HCT116 (cell line): ENCODE measurements around the gene SORL1-AS1.

ENCODE experiments used
- ATAC-seq: fragments of 200-7000 bp; cut with Tn5 transposase; 2 replicates; pipeline ENCODE4 v1.9.1; 2020; ENCODE audit warnings: mild to moderate bottlenecking, moderate library complexity
- BruUV-seq: library from RNA; stranded (reverse); fragments of 400-500 nt; replicated peaks from 2 replicates; lab custom pipeline; 2021; lab: Mats Ljungman, UMichigan
- CTCF ChIA-PET: fragments of 300-600 bp; sonication (Branson Sonifier 250); formaldehyde crosslinking; loops from one replicate; lab custom pipeline; 2021; ENCODE audit warnings: antibody characterized with exemption; lab: Charles Lee
- POLR2A ChIA-PET: fragments of 300-600, 350-600 bp; sonication (Branson Sonifier 250); formaldehyde crosslinking; loops from one replicate; lab custom pipeline; 2021; ENCODE audit warnings: antibody characterized with exemption; lab: Charles Lee
- RAD21 ChIA-PET, 2 experiments: fragments of 300-600 bp; sonication (Branson Sonifier 250); formaldehyde crosslinking; loops; one replicate each; lab custom pipeline; 2023; ENCODE audit warnings: low total read pairs in 2 of 2; ENCODE audit not compliant: uncharacterized antibody in 2 of 2, unreplicated experiment in 2 of 2, low non-redundant PET in 1 of 2; lab: Charles Lee
- DNase-seq: peaks from one replicate; pipeline ENCODE4 v3.0.0-alpha.2; 2010; ENCODE audit warnings: low read depth, low spot score
- H2AFZ ChIP-seq: fragments of 200-600 bp; shearing (Covaris generic), sonication (generic); 2 replicates; pipeline ENCODE4 v1.6.1; 2017; ENCODE audit warnings: low read depth, mixed run types, mixed read lengths, antibody characterized with exemption, low read length; ENCODE audit not compliant: poor library complexity, severe bottlenecking
- H3K27ac ChIP-seq: 2 replicates; pipeline ENCODE4 v1.5.1; 2012; ENCODE audit warnings: low read depth, low read length
- H3K27me3 ChIP-seq: fragments of 200-600 bp; sonication (generic); 2 replicates; pipeline ENCODE4 v1.6.1; 2016; ENCODE audit warnings: mixed run types, low read length, mixed read lengths; ENCODE audit not compliant: insufficient read depth
- H3K36me3 ChIP-seq, 2 experiments: fragments of 200-500 bp in 1 of 2; fragments of 200-600 bp in 1 of 2; sonication (Bioruptor generic) in 1 of 2; sonication (generic) in 1 of 2; 2 replicates each; pipeline versions ENCODE4 v1.5.1 to v1.6.1; 2014 to 2016; ENCODE audit warnings: low read length in 2 of 2, inconsistent platforms in 1 of 2, mixed read lengths in 1 of 2, mixed run types in 1 of 2; ENCODE audit not compliant: insufficient read depth in 2 of 2, control insufficient read depth in 1 of 2
- H3K4me1 ChIP-seq, 2 experiments: fragments of 200-600 bp in 1 of 2; sonication (generic) in 1 of 2; 2 replicates each; pipeline versions ENCODE4 v1.5.1 to v1.6.1; 2012 to 2017; ENCODE audit warnings: low read length in 2 of 2, inconsistent platforms in 1 of 2, mild to moderate bottlenecking in 1 of 2, mixed read lengths in 1 of 2, mixed run types in 1 of 2, moderate library complexity in 1 of 2; ENCODE audit not compliant: insufficient read depth in 2 of 2, control insufficient read depth in 1 of 2
- H3K4me2 ChIP-seq: fragments of 200-600 bp; sonication (generic); 2 replicates; pipeline ENCODE4 v1.6.1; 2017; ENCODE audit warnings: mixed run types, low read length, mixed read lengths
- H3K4me3 ChIP-seq, 2 experiments: fragments of 200-600 bp in 1 of 2; sonication (generic) in 1 of 2; replicated peaks in 1 of 2; 2 replicates each; pipeline ENCODE4 v1.5.1; 2011 to 2016; ENCODE audit warnings: low read length in 2 of 2, control low read depth in 1 of 2, low read depth in 1 of 2, mild to moderate bottlenecking in 1 of 2, mixed read lengths in 1 of 2, mixed run types in 1 of 2
- H3K79me2 ChIP-seq: fragments of 200-600 bp; sonication (generic); 2 replicates; pipeline ENCODE4 v1.6.1; 2017; ENCODE audit warnings: mild to moderate bottlenecking, mixed run types, low read length, moderate library complexity, mixed read lengths; ENCODE audit not compliant: insufficient read depth
- H3K9ac ChIP-seq: fragments of 200-600 bp; sonication (generic); 2 replicates; pipeline ENCODE4 v1.6.1; 2016; ENCODE audit warnings: low read length, mixed read lengths
- H3K9me2 ChIP-seq: fragments of 200-600 bp; sonication (generic), shearing (Covaris generic); 2 replicates; pipeline ENCODE4 v1.6.1; 2017; ENCODE audit warnings: mixed run types, mild to moderate bottlenecking, moderate library complexity; ENCODE audit not compliant: insufficient read depth
- H3K9me3 ChIP-seq, 2 experiments: fragments of 200-500 bp in 1 of 2; fragments of 200-600 bp in 1 of 2; sonication (Bioruptor generic) in 1 of 2; sonication (generic) in 1 of 2; 2 replicates each; pipeline ENCODE4 v1.6.1; 2014 to 2017; ENCODE audit warnings: low read length in 2 of 2, mixed read lengths in 2 of 2, inconsistent platforms in 1 of 2, low read depth in 1 of 2, mild to moderate bottlenecking in 1 of 2, mixed run types in 1 of 2, moderate library complexity in 1 of 2; ENCODE audit not compliant: control insufficient read depth in 1 of 2, insufficient read depth in 1 of 2
- H4K20me1 ChIP-seq: fragments of 200-600 bp; sonication (generic), shearing (Covaris generic); 2 replicates; pipeline ENCODE4 v1.6.1; 2017; ENCODE audit warnings: mixed run types, mild to moderate bottlenecking, moderate library complexity; ENCODE audit not compliant: insufficient read depth
- ATF3 ChIP-seq: IDR thresholded peaks from 2 replicates; pipeline ENCODE4 v1.6.1; 2012
- CTCF ChIP-seq, 3 experiments: fragments of 200-600 bp in 1 of 3; sonication (generic) in 1 of 3; IDR thresholded peaks in 2 of 3; conservative IDR thresholded peaks in 1 of 3; 2 replicates each; pipeline ENCODE4 v1.5.1; 2012 to 2017; ENCODE audit warnings: low read depth in 2 of 3, low read length in 2 of 3, antibody characterized with exemption in 1 of 3, borderline replicate concordance in 1 of 3, control low read depth in 1 of 3, mild to moderate bottlenecking in 1 of 3, mixed read lengths in 1 of 3, mixed run types in 1 of 3, moderate library complexity in 1 of 3; ENCODE audit not compliant: insufficient read depth in 1 of 3
- EGR1 ChIP-seq: IDR thresholded peaks from 2 replicates; pipeline ENCODE4 v1.6.1; 2012; ENCODE audit warnings: low read depth
- EZH2 ChIP-seq: fragments of 200-600 bp; sonication (generic); IDR thresholded peaks from 2 replicates; pipeline ENCODE4 v1.6.1; 2017; ENCODE audit warnings: antibody characterized with exemption, mixed run types
- EZH2phosphoT487 ChIP-seq: fragments of 200-600 bp; IDR thresholded peaks from 2 replicates; pipeline ENCODE4 v1.6.1; 2018; ENCODE audit warnings: antibody characterized with exemption, borderline replicate concordance
- FOSL1 ChIP-seq: IDR thresholded peaks from 2 replicates; pipeline ENCODE4 v1.6.1; 2012; ENCODE audit warnings: low read depth
- JUND ChIP-seq: IDR thresholded peaks from 2 replicates; pipeline ENCODE4 v1.6.1; 2012
- MAX ChIP-seq: IDR thresholded peaks from 2 replicates; pipeline ENCODE4 v1.6.1; 2012
- POLR2A ChIP-seq: IDR thresholded peaks from 2 replicates; pipeline ENCODE4 v1.7.0; 2011; ENCODE audit warnings: borderline replicate concordance; ENCODE audit not compliant: insufficient read depth, insufficient read length; ENCODE audit errors: extremely low read depth
- POLR2AphosphoS5 ChIP-seq: IDR thresholded peaks from 2 replicates; pipeline ENCODE4 v1.6.1; 2011; ENCODE audit warnings: mild to moderate bottlenecking, low read depth, low read length, moderate library complexity
- RAD21 ChIP-seq: IDR thresholded peaks from 2 replicates; pipeline ENCODE4 v1.6.1; 2012; ENCODE audit warnings: low read depth, mild to moderate bottlenecking
- SIN3A ChIP-seq: IDR thresholded peaks from 2 replicates; pipeline ENCODE4 v1.6.1; 2012; ENCODE audit warnings: low read depth
- SRF ChIP-seq: IDR thresholded peaks from 2 replicates; pipeline ENCODE4 v1.6.1; 2012; ENCODE audit warnings: low read depth
- TCF7L2 ChIP-seq: IDR thresholded peaks from 2 replicates; pipeline ENCODE4 v1.7.0; 2011; ENCODE audit warnings: borderline replicate concordance, inconsistent platforms; ENCODE audit not compliant: insufficient read depth, insufficient read length; ENCODE audit errors: extremely low read depth
- ZBTB33 ChIP-seq: IDR thresholded peaks from 2 replicates; pipeline ENCODE4 v1.6.1; 2011; ENCODE audit warnings: mild to moderate bottlenecking, low read length, moderate library complexity; ENCODE audit not compliant: insufficient replicate concordance; ENCODE audit errors: extremely low read depth
- ZNF274 ChIP-seq: fragments of 200-500 bp; sonication (Bioruptor generic); IDR thresholded peaks from 2 replicates; pipeline ENCODE4 v1.6.1; 2014; ENCODE audit warnings: mild to moderate bottlenecking, low read depth, low read length, inconsistent platforms
- intact Hi-C: fragments of 100-400 bp; cut with micrococcal nuclease; formaldehyde crosslinking; loops from 2 replicates; pipeline ENCODE4 v1.10.0; 2022

The SORL1-AS1 gene

GRCh38 chr11:121458551-121458950 is 5.8 kb upstream of the SORL1-AS1 start:
- Histone ChIP-seq H4K20me1 (no peaks in the 10 kb centered on the region), H2AFZ (no peak overlapping the region), H3K4me1 (peaks cover 20 to 25% of the 10 kb centered on the region in 2 experiments), H3K9me2 (no peaks in the 10 kb centered on the region), H3K4me3 (no peak overlapping the region), H3K36me3 (no peaks in the 10 kb centered on the region), H3K27ac (no peak overlapping the region), H3K79me2 (no peaks in the 10 kb centered on the region; the same call in 1 of the 2 replicates), H3K4me2 (no peak overlapping the region)
- no peak for ATAC-seq
- no TSS peak for BruUV-seq
- DNase-seq: no peak
- TF ChIP-seq EGR1 (no peak), ATF3 (no peak), RAD21 (no peak), JUND (no peak), TCF7L2 (no peak), EZH2 (no peak), SIN3A (no peak), POLR2AphosphoS5 (no peak), POLR2A (no peak), ZNF274 (no peak), SRF (no peak), EZH2phosphoT487 (no peak), MAX (no peak), CTCF (IDR thresholded peaks at IDR 0.05 in 2 of 3, conservative IDR thresholded peaks at IDR 0.05 in 1 of 3; ENCODE audit: borderline replicate concordance in 1 of 3, insufficient read depth in 1 of 3, low read depth in 2 of 3, low read length in 2 of 3) (no peak), FOSL1 (no peak), ZBTB33 (no peak)
- TF ChIP-seq, all 23 proteins: peak for 0
- H3K27me3 ChIP-seq: no peaks in the 10 kb centered on the region
- ChIA-PET RAD21 (no interaction called here), CTCF (no interaction called here), POLR2A (no interaction called here)
- no peaks in the 10 kb centered on the region for H3K9me3 ChIP-seq
- intact Hi-C loops: no loop called here
- H3K9ac ChIP-seq: no peak overlapping the region
